HEK293 (cell line): ENCODE measurements around the gene ARCN1.

ENCODE experiments used
- CTCF ChIA-PET: fragments of 350-600 bp; formaldehyde crosslinking; extraction: SDS; loops from one replicate; lab custom pipeline; 2021; ENCODE audit warnings: antibody characterized with exemption; lab: Yijun Ruan, JAX
- POLR2A ChIA-PET: fragments of 300-600 bp; formaldehyde crosslinking; extraction: SDS; loops from one replicate; lab custom pipeline; 2020; ENCODE audit warnings: antibody characterized with exemption, inconsistent platforms; lab: Yijun Ruan, JAX
- H3K27ac ChIP-seq: fragments of 200-500 bp; sonication (Bioruptor generic); 2 replicates; pipeline ENCODE4 v1.5.1; 2014; ENCODE audit warnings: low read depth, low read length, control low read depth, inconsistent platforms; ENCODE audit errors: extremely low read depth
- H3K36me3 ChIP-seq, 2 experiments: fragments of 200-500 bp in 1 of 2; sonication (Bioruptor generic) in 1 of 2; 1 replicate in 1 of 2; 2 replicates in 1 of 2; pipeline ENCODE4 v1.5.1; 2014 to 2017; ENCODE audit warnings: inconsistent platforms in 2 of 2, low read length in 2 of 2; ENCODE audit not compliant: control insufficient read depth in 2 of 2, insufficient read depth in 1 of 2
- H3K4me1 ChIP-seq: fragments of 200-500 bp; sonication (Bioruptor generic); 2 replicates; pipeline ENCODE4 v1.5.1; 2014; ENCODE audit warnings: mild to moderate bottlenecking, low read length, inconsistent platforms; ENCODE audit not compliant: control insufficient read depth, insufficient read depth
- H3K4me3 ChIP-seq: 2 replicates; pipeline ENCODE4 v1.5.1; 2011; ENCODE audit warnings: low read depth, mild to moderate bottlenecking, control low read depth, low read length, moderate library complexity
- H3K9me3 ChIP-seq: fragments of 200-500 bp; sonication (Bioruptor generic); 2 replicates; pipeline ENCODE4 v1.5.1; 2014; ENCODE audit warnings: low read depth, low read length, inconsistent platforms; ENCODE audit not compliant: control insufficient read depth, insufficient read depth
- EGR2 ChIP-seq: fragments of 450-650 bp; formaldehyde crosslinking; IDR thresholded peaks from 2 replicates; pipeline ENCODE4 v1.5.1; 2016; ENCODE audit warnings: low read depth, missing biosample characterization, missing genetic modification characterization
- GLI2 ChIP-seq: fragments of 450-650 bp; formaldehyde crosslinking; IDR thresholded peaks from 2 replicates; pipeline ENCODE4; 2017; ENCODE audit warnings: missing biosample characterization, missing genetic modification characterization, low read depth, borderline replicate concordance
- HOXA7 ChIP-seq: sonication (generic); formaldehyde crosslinking; IDR thresholded peaks from 2 replicates; pipeline ENCODE4 v1.8.1; 2022; ENCODE audit warnings: missing genetic modification reagents, borderline replicate concordance
- KLF7 ChIP-seq: fragments of 450-650 bp; formaldehyde crosslinking; IDR thresholded peaks from 2 replicates; pipeline ENCODE4 v1.5.1; 2016; ENCODE audit warnings: missing biosample characterization, missing genetic modification characterization, borderline replicate concordance
- OVOL3 ChIP-seq: fragments of 450-650 bp; formaldehyde crosslinking; IDR thresholded peaks from 2 replicates; pipeline ENCODE4 v1.5.1; 2016; ENCODE audit warnings: missing biosample characterization, missing genetic modification characterization
- PRDM1 ChIP-seq: fragments of 450-650 bp; formaldehyde crosslinking; IDR thresholded peaks from 2 replicates; pipeline ENCODE4; 2016; ENCODE audit warnings: missing biosample characterization, missing genetic modification characterization
- REPIN1 ChIP-seq: fragments of 450-650 bp; formaldehyde crosslinking; IDR thresholded peaks from 2 replicates; pipeline ENCODE4 v1.5.1; 2017; ENCODE audit warnings: missing biosample characterization, missing genetic modification characterization, low read depth
- WT1 ChIP-seq: fragments of 450-650 bp; formaldehyde crosslinking; IDR thresholded peaks from 2 replicates; pipeline ENCODE4 v1.5.1; 2016; ENCODE audit warnings: missing biosample characterization, missing genetic modification characterization
- ZBTB17 ChIP-seq: fragments of 450-650 bp; formaldehyde crosslinking; IDR thresholded peaks from 2 replicates; pipeline ENCODE4 v1.5.1; 2016; ENCODE audit warnings: missing biosample characterization, missing genetic modification characterization
- ZBTB8A ChIP-seq: fragments of 450-650 bp; formaldehyde crosslinking; IDR thresholded peaks from 2 replicates; pipeline ENCODE4 v1.5.1; 2016; ENCODE audit warnings: missing biosample characterization, missing genetic modification characterization
- ZFHX2 ChIP-seq: fragments of 450-650 bp; formaldehyde crosslinking; conservative IDR thresholded peaks from 2 replicates; pipeline ENCODE4 v1.5.1; 2016; ENCODE audit warnings: missing biosample characterization, missing genetic modification characterization
- ZNF10 ChIP-seq: fragments of 450-650 bp; formaldehyde crosslinking; IDR thresholded peaks from 2 replicates; pipeline ENCODE4 v1.5.1; 2017; ENCODE audit warnings: missing biosample characterization, missing genetic modification characterization
- ZNF155 ChIP-seq: fragments of 450-650 bp; formaldehyde crosslinking; IDR thresholded peaks from 2 replicates; pipeline ENCODE4 v1.5.1; 2016; ENCODE audit warnings: missing biosample characterization, missing genetic modification characterization
- ZNF184 ChIP-seq: fragments of 450-650 bp; IDR thresholded peaks from 2 replicates; pipeline ENCODE4 v1.5.1; 2018; ENCODE audit warnings: missing biosample characterization, mild to moderate bottlenecking, missing genetic modification characterization
- ZNF2 ChIP-seq: fragments of 450-650 bp; formaldehyde crosslinking; IDR thresholded peaks from 2 replicates; pipeline ENCODE4 v1.5.1; 2016; ENCODE audit warnings: missing biosample characterization, missing genetic modification characterization
- ZNF239 ChIP-seq: fragments of 450-650 bp; formaldehyde crosslinking; IDR thresholded peaks from 2 replicates; pipeline ENCODE4 v1.5.1; 2016; ENCODE audit warnings: missing biosample characterization, missing genetic modification characterization
- ZNF350 ChIP-seq: fragments of 450-650 bp; formaldehyde crosslinking; IDR thresholded peaks from 2 replicates; pipeline ENCODE4 v1.5.0; 2017; ENCODE audit warnings: missing biosample characterization, mild to moderate bottlenecking, missing genetic modification characterization
- ZNF404 ChIP-seq: fragments of 450-650 bp; formaldehyde crosslinking; IDR thresholded peaks from 2 replicates; pipeline ENCODE4 v1.5.1; 2017; ENCODE audit warnings: missing biosample characterization, missing genetic modification characterization
- ZNF510 ChIP-seq: fragments of 450-650 bp; formaldehyde crosslinking; IDR thresholded peaks from 2 replicates; pipeline ENCODE4 v1.5.1; 2018; ENCODE audit warnings: mild to moderate bottlenecking, missing genetic modification characterization, missing biosample characterization; ENCODE audit not compliant: insufficient replicate concordance
- ZNF530 ChIP-seq: fragments of 450-650 bp; formaldehyde crosslinking; IDR thresholded peaks from 2 replicates; pipeline ENCODE4 v1.5.1; 2016; ENCODE audit warnings: low read depth, missing biosample characterization, missing genetic modification characterization
- ZNF544 ChIP-seq: fragments of 450-650 bp; formaldehyde crosslinking; IDR thresholded peaks from 2 replicates; pipeline ENCODE4 v1.5.0; 2017; ENCODE audit warnings: missing biosample characterization, missing genetic modification characterization
- ZNF610 ChIP-seq: fragments of 450-650 bp; formaldehyde crosslinking; IDR thresholded peaks from 2 replicates; pipeline ENCODE4 v1.5.1; 2016; ENCODE audit warnings: missing biosample characterization, missing genetic modification characterization, borderline replicate concordance
- ZNF626 ChIP-seq: fragments of 450-650 bp; sonication (Bioruptor Pico); formaldehyde crosslinking; IDR thresholded peaks from 2 replicates; pipeline ENCODE4 v1.5.1; 2018; ENCODE audit warnings: missing biosample characterization, missing genetic modification characterization, inconsistent platforms
- ZNF654 ChIP-seq: fragments of 450-650 bp; formaldehyde crosslinking; IDR thresholded peaks from 2 replicates; pipeline ENCODE4 v1.5.1; 2016; ENCODE audit warnings: low read depth, missing biosample characterization, missing genetic modification characterization
- TF ChIP-seq, protein P1 (sequence below): fragments of 450-650 bp; formaldehyde crosslinking; IDR thresholded peaks from 2 replicates; pipeline ENCODE4 v1.5.1; 2016; ENCODE audit warnings: missing biosample characterization, missing genetic modification characterization
- TF ChIP-seq, protein P2 (sequence below): fragments of 450-650 bp; formaldehyde crosslinking; IDR thresholded peaks from 2 replicates; pipeline ENCODE4 v1.5.1; 2016; ENCODE audit warnings: missing biosample characterization, missing genetic modification characterization, low read depth

The ARCN1 gene

DNA sequence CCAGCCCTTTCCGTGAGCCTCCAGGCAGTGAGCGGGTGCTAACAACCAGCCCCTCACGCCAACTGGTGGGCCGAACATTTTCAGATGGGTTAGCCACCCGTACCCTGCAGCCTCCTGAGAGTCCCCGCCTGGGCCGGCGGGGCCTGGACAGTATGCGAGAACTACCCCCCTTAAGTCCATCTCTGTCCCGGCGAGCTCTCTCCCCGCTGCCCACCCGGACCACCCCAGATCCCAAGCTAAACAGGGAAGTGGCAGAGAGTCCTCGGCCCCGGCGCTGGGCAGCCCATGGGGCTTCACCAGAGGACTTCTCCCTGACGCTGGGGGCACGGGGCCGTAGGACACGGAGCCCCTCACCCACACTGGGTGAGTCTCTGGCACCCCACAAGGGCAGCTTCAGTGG, 55.8 kb downstream of the ARCN1 start:
- Histone ChIP-seq H3K9me3 (no peaks in the 10 kb centered on the region), H3K27ac (no peak overlapping the region), H3K4me1 (peaks cover under 1% of the 10 kb centered on the region; the same call in 1 of the 2 replicates), H3K4me3 (no peak overlapping the region), H3K36me3 (peaks cover 0 to 66% of the 10 kb centered on the region in 2 experiments; a peak in 1 of 3 replicates)
- TF ChIP-seq ZNF404 (tag by site-specific recombination), result no peak
- no peak for TF ChIP-seq ZNF544 (tag by site-specific recombination)
- no peak for TF ChIP-seq ZNF184 (tag by site-specific recombination)
- TF ChIP-seq EGR2 (tag by site-specific recombination), result no peak
- no peak for TF ChIP-seq HOXA7 (CRISPR knock-in tag)
- no peak for TF ChIP-seq ZNF654 (tag by site-specific recombination)
- TF ChIP-seq ZNF239 (tag by site-specific recombination), result no peak
- ChIA-PET CTCF (no interaction called here), POLR2A (no interaction called here)

DNA sequence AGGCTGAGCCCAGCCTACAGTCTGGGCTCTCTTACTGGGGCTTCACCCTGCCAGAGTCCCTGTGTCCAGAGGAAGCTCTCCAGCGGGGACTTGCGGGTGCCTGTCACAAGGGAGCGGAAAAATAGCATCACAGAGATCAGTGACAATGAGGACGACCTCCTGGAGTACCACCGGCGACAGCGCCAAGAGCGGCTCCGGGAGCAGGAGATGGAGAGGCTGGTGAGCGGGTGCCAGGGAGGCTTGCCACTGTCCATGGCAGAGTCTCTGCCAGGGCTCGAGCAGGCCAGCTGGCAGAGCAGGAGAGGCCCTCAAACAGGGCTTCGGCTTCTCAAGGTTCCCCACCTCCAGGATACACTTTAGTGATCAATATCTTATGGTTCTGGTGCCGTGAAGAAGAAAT, 56.2 kb downstream of the ARCN1 start:
- Histone ChIP-seq H3K9me3 (no peaks in the 10 kb centered on the region), H3K27ac (no peak overlapping the region), H3K4me3 (no peak overlapping the region), H3K36me3 (peaks cover 0 to 66% of the 10 kb centered on the region in 2 experiments; a peak in 1 of 3 replicates), H3K4me1 (no peaks in the 10 kb centered on the region)
- ChIA-PET POLR2A (no interaction called here), CTCF (no interaction called here)
- TF ChIP-seq GLI2 (tag by site-specific recombination) (no peak), OVOL3 (tag by site-specific recombination) (no peak), ZNF530 (tag by site-specific recombination) (no peak), ZNF2 (tag by site-specific recombination) (no peak), ZNF626 (tag by site-specific recombination) (no peak), ZNF510 (no peak), ZNF610 (no peak), ZBTB17 (no peak), ZNF155 (no peak), REPIN1 (tag by site-specific recombination) (no peak), ZNF10 (no peak), ZFHX2 (tag by site-specific recombination) (no peak), PRDM1 (tag by site-specific recombination) (no peak), KLF7 (tag by site-specific recombination) (no peak), ZNF350 (no peak), WT1 (no peak), ZBTB8A (tag by site-specific recombination) (no peak)
- TF ChIP-seq, protein P1, sequence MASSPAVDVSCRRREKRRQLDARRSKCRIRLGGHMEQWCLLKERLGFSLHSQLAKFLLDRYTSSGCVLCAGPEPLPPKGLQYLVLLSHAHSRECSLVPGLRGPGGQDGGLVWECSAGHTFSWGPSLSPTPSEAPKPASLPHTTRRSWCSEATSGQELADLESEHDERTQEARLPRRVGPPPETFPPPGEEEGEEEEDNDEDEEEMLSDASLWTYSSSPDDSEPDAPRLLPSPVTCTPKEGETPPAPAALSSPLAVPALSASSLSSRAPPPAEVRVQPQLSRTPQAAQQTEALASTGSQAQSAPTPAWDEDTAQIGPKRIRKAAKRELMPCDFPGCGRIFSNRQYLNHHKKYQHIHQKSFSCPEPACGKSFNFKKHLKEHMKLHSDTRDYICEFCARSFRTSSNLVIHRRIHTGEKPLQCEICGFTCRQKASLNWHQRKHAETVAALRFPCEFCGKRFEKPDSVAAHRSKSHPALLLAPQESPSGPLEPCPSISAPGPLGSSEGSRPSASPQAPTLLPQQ, result no peak
- TF ChIP-seq, protein P2, sequence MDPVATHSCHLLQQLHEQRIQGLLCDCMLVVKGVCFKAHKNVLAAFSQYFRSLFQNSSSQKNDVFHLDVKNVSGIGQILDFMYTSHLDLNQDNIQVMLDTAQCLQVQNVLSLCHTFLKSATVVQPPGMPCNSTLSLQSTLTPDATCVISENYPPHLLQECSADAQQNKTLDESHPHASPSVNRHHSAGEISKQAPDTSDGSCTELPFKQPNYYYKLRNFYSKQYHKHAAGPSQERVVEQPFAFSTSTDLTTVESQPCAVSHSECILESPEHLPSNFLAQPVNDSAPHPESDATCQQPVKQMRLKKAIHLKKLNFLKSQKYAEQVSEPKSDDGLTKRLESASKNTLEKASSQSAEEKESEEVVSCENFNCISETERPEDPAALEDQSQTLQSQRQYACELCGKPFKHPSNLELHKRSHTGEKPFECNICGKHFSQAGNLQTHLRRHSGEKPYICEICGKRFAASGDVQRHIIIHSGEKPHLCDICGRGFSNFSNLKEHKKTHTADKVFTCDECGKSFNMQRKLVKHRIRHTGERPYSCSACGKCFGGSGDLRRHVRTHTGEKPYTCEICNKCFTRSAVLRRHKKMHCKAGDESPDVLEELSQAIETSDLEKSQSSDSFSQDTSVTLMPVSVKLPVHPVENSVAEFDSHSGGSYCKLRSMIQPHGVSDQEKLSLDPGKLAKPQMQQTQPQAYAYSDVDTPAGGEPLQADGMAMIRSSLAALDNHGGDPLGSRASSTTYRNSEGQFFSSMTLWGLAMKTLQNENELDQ (tag by site-specific recombination), result no peak
